Ishikawa (cell line): ENCODE data around the gene TECTA.

ENCODE experiments used
- CEBPB ChIP-seq: IDR thresholded peaks from 2 replicates; pipeline ENCODE4 v1.6.1; 2012
- CREB1 ChIP-seq: IDR thresholded peaks from 2 replicates; pipeline ENCODE4 v1.6.1; 2012; ENCODE audit warnings: low read depth
- EP300 ChIP-seq: IDR thresholded peaks from 2 replicates; pipeline ENCODE4 v1.6.1; 2012; ENCODE audit warnings: borderline replicate concordance
- FOXM1 ChIP-seq: IDR thresholded peaks from 2 replicates; pipeline ENCODE4 v1.6.1; 2012; ENCODE audit warnings: low read depth, borderline replicate concordance
- MAX ChIP-seq: IDR thresholded peaks from 2 replicates; pipeline ENCODE4 v1.6.1; 2012
- NFIC ChIP-seq: IDR thresholded peaks from 2 replicates; pipeline ENCODE4 v1.6.1; 2012
- RAD21 ChIP-seq: IDR thresholded peaks from 2 replicates; pipeline ENCODE4 v1.6.1; 2012; ENCODE audit warnings: low read depth
- REST ChIP-seq: IDR thresholded peaks from 2 replicates; pipeline ENCODE4 v1.6.1; 2012; ENCODE audit warnings: low read depth, mild to moderate bottlenecking

GRCh38 chr11:121106812-121107211 is 5.8 kb downstream of the TECTA start:
- TF ChIP-seq CEBPB (no peak), MAX (no peak), RAD21 (no peak), EP300 (no peak), REST (no peak), NFIC (no peak), CREB1 (no peak), FOXM1 (no peak)
